Measurements from ENCODE around the gene TPRG1.

DNA sequence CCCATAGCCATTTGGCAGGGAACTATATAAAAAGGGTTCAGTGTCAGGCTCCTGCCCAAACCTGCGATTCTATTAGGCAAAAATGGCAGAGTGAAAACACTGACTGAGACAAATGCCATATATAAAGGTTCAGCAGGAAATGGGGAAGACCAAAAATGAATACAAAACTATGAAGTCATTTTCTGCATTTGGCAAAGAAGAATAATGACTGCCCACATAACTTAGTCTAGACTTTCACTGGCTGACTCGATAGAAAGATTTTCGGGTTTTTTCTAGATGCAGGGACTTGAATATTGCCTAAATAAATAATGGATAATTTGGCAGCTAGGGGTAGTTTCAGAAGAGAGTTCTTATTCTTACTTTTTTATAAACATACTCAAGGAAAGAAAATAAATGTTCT is 178.0 kb downstream of the TPRG1 start:
- TF ChIP-seq CTCF (IDR thresholded peaks at IDR 0.05) (no peak), POLR2A (IDR thresholded peaks at IDR 0.05) (no peak)

All from right lobe of liver (tissue), 4 donors.